Adrenal gland (tissue), 12 donors: ENCODE results near the gene SYT8. TPM values are rescaled to one million over a fixed set of nuclear protein-coding genes. Genes with fewer than 3 reads are reported as not detected.

Experiments
- DNase-seq, 7 donors: peaks; one replicate each; pipeline ENCODE4 v3.0.0-alpha.2; 2019 to 2020
- H3K27ac ChIP-seq, 5 donors: fragments of 200-600 bp; sonication (generic) in 4 of 5; 1 replicate in 3 of 5; 2 replicates in 2 of 5; pipeline versions ENCODE4 v1.5.1 to v1.8.0; 2016 to 2020; ENCODE audit warnings: mild to moderate bottlenecking in 1 of 5
- H3K27me3 ChIP-seq: fragments of 200-600 bp; 2 replicates; pipeline ENCODE4 v1.8.0; 2021
- H3K36me3 ChIP-seq, 2 donors: fragments of 200-600 bp; replicated peaks in 1 of 2; 1 replicate in 1 of 2; 2 replicates in 1 of 2; pipeline versions ENCODE4 v1.5.1 to v1.8.0; 2018 to 2022
- H3K4me1 ChIP-seq, 2 donors: fragments of 200-600 bp; replicated peaks in 1 of 2; 1 replicate in 1 of 2; 2 replicates in 1 of 2; pipeline versions ENCODE4 v1.5.1 to v1.8.0; 2018 to 2021
- H3K4me3 ChIP-seq, 4 donors: fragments of 200-600 bp; sonication (generic) in 3 of 4; one replicate each; pipeline ENCODE4 v1.5.1; 2016 to 2018
- H3K9me3 ChIP-seq, 3 donors: fragments of 200-600 bp; sonication (generic) in 1 of 3; replicated peaks in 1 of 3; 1 replicate in 2 of 3; 2 replicates in 1 of 3; pipeline versions ENCODE4 v1.5.1 to v1.8.0; 2016 to 2021
- CTCF ChIP-seq, 6 experiments: fragments of 450-650 bp in 4 of 6; fragments of 200-600 bp in 2 of 6; sonication (generic) in 1 of 6; IDR thresholded peaks; 1 replicate in 5 of 6; 2 replicates in 1 of 6; pipeline versions ENCODE4 v1.5.1 to v1.8.0; 2016 to 2021; ENCODE audit warnings: antibody characterized with exemption in 6 of 6, mild to moderate bottlenecking in 2 of 6, moderate library complexity in 1 of 6
- POLR2A ChIP-seq, 2 donors: fragments of 450-650 bp; IDR thresholded peaks; one replicate each; pipeline ENCODE4 v1.6.1; 2017; ENCODE audit warnings: antibody characterized with exemption in 2 of 2, mild to moderate bottlenecking in 2 of 2, moderate library complexity in 1 of 2
- WGBS, 4 donors: extraction: QIAGEN DNeasy Blood & Tissue Kit in 2 of 4; methylation state at CpG; one replicate each; pipeline versions ENCODE4 v1.1.5 to v1.1.7; 2013 to 2017; 5-methylcytosine and 5-hydroxymethylcytosine counted together
- intact Hi-C, 2 donors: fragments of 100-400 bp; cut with DNase I; formaldehyde crosslinking; loops; one replicate each; pipeline versions ENCODE4 v1.14.1 to v1.15.0; 2022 to 2023
- polyA plus RNA-seq, 3 donors: library from polyadenylated mRNA; stranded (reverse); fragments of 200-250 nt in 2 of 3; fragments of 350-450 nt in 1 of 3; fragmentation: Illumina TruSeq in 1 of 3; extraction: RNeasy Lipid Tissue Mini Kit (QIAGEN cat#74804) in 1 of 3; gene quantifications; one replicate each; pipeline ENCODE4 v1.2.3, GENCODE V29; 2013 to 2014
- total RNA-seq, 9 donors: library from RNA; depleted of rRNA in 4 of 9; stranded (reverse); fragments of >200 nt in 4 of 9; fragments of 120-200 nt in 1 of 9; fragmentation: NEBNext Ultra II Directional in 1 of 9; extraction: Animal tissue kit (Norgen Biotek cat#: 25700) in 1 of 9; gene quantifications; one replicate each; pipeline versions ENCODE4 v1.1.0 to v1.2.4, GENCODE V29; 2013 to 2023
- donor health status: healthy with polysubstance abuse.
- donor health status: Bipolar disorder and iron deficiency.
- donor health status: DM: yes; HTN: yes; CAD: no.
- donor health status: DM: no; HTN: no; CAD: no.
- donor health status: DM: no; HTN: no; CAD: no.
- donor health status: DM: yes; HTN: yes; CAD: no.

The SYT8 gene
- total and polyA plus RNA-seq, 12 donors, result 0.44 to 3.1 (median 0.91) TPM; not detected in 7

GRCh38 chr11:1817511-1817910 is 17.3 kb upstream of the SYT8 start:
- H3K36me3 ChIP-seq, result no peaks in the 10 kb centered on the region
- no peak overlapping the region for H3K4me3 ChIP-seq
- H3K4me1 ChIP-seq, result no peaks in the 10 kb centered on the region
- WGBS, 4 donors, result 68 to 100% (median 77%) methylated on average over 1 of the region's 1 CpG
- no peak for DNase-seq
- H3K27me3 ChIP-seq, result no peaks in the 10 kb centered on the region
- intact Hi-C loops, result no loop called here
- TF ChIP-seq CTCF (IDR thresholded peaks at IDR 0.05) (no peak), POLR2A (IDR thresholded peaks at IDR 0.05) (no peak)
- no peak overlapping the region for H3K27ac ChIP-seq
- H3K9me3 ChIP-seq, result no peaks in the 10 kb centered on the region

- H3K36me3 ChIP-seq, result no peaks in the 10 kb centered on the region
- intact Hi-C loops, result no loop called here
Measured at GRCh38 chr11:1819074-1819473, 15.7 kb upstream of the SYT8 start.

GRCh38 chr11:1820463-1821325 is 14.1 kb upstream of the SYT8 start:
- Histone ChIP-seq H3K4me1 (no peaks in the 10 kb centered on the region), H3K4me3 (no peak overlapping the region), H3K36me3 (no peaks in the 10 kb centered on the region), H3K9me3 (no peaks in the 10 kb centered on the region), H3K27ac (no peak overlapping the region), H3K27me3 (no peaks in the 10 kb centered on the region)
- WGBS, 4 donors, result 84 to 90% (median 87%) methylated on average over 12 to 14 of the region's 14 CpGs
- TF ChIP-seq CTCF (IDR thresholded peaks at IDR 0.05) (no peak), POLR2A (IDR thresholded peaks at IDR 0.05) (no peak)
- intact Hi-C loops, result no loop called here
- DNase-seq, result no peak

More at GRCh38 chr11:1819074-1819473, 15.7 kb upstream of the SYT8 start:
- TF ChIP-seq CTCF (IDR thresholded peaks at IDR 0.05) (no peak), POLR2A (IDR thresholded peaks at IDR 0.05) (no peak)
- Histone ChIP-seq H3K4me3 (no peak overlapping the region), H3K27me3 (no peaks in the 10 kb centered on the region), H3K4me1 (no peaks in the 10 kb centered on the region), H3K27ac (no peak overlapping the region), H3K9me3 (no peaks in the 10 kb centered on the region)
- 56 to 85% (median 80%) methylated on average over 3 of the region's 3 CpGs for WGBS, 4 donors
- DNase-seq, result no peak

- DNase-seq, result no peak
- H3K4me3 ChIP-seq, result no peak overlapping the region
- no peaks in the 10 kb centered on the region for H3K9me3 ChIP-seq
- no peaks in the 10 kb centered on the region for H3K36me3 ChIP-seq
- intact Hi-C loops, result no loop called here
- TF ChIP-seq POLR2A (IDR thresholded peaks at IDR 0.05), result no peak
- no peak for TF ChIP-seq CTCF (IDR thresholded peaks at IDR 0.05)
- no peak overlapping the region for H3K27ac ChIP-seq
- H3K4me1 ChIP-seq, result no peaks in the 10 kb centered on the region
- H3K27me3 ChIP-seq, result no peaks in the 10 kb centered on the region
Measured at GRCh38 chr11:1821562-1821961, 13.2 kb upstream of the SYT8 start.
